ENCODE data around the gene NEO1.

DNA sequence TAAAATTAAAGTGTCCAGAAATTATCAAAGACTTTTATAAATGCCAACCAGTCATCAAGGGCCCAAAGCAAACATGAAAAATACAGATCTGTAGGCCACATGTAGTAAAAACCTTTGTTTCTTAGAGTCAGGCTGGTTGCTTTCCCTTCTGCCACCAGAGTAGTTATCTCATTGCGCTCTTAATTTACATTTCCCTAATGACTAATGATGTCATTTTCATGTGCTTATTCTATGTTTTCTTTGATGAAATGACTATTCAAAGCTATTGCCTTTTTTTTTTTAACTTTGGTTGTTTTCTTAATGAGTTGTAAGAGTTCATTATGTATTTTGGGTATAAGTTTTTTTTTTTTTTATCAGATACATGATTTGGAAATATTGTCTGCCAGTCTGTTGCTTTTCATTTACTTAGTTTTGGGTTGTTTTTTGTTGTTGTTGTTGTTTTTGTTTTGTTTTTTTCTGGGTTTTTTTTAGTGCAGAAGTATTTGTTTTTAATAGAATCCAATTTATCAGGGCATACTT, 175.9 kb downstream of the NEO1 start:
- TF ChIP-seq BACH2 (CRISPR knock-in tag; IDR thresholded peaks at IDR 0.05; ENCODE audit: borderline replicate concordance) (no peak), PPARA (CRISPR knock-in tag; IDR thresholded peaks at IDR 0.05; ENCODE audit: borderline replicate concordance) (no peak), OSR1 (CRISPR knock-in tag; IDR thresholded peaks at IDR 0.05) (no peak), CSDC2 (CRISPR knock-in tag; IDR thresholded peaks at IDR 0.05) (no peak), ZNF565 (CRISPR knock-in tag; conservative IDR thresholded peaks at IDR 0.05; ENCODE audit: low read depth) (no peak), RARB (CRISPR knock-in tag; IDR thresholded peaks at IDR 0.05) (no peak), SNAI2 (CRISPR knock-in tag; IDR thresholded peaks at IDR 0.05) (no peak), ZFP30 (CRISPR knock-in tag; IDR thresholded peaks at IDR 0.05) (no peak)
- TF ChIP-seq, protein P1, sequence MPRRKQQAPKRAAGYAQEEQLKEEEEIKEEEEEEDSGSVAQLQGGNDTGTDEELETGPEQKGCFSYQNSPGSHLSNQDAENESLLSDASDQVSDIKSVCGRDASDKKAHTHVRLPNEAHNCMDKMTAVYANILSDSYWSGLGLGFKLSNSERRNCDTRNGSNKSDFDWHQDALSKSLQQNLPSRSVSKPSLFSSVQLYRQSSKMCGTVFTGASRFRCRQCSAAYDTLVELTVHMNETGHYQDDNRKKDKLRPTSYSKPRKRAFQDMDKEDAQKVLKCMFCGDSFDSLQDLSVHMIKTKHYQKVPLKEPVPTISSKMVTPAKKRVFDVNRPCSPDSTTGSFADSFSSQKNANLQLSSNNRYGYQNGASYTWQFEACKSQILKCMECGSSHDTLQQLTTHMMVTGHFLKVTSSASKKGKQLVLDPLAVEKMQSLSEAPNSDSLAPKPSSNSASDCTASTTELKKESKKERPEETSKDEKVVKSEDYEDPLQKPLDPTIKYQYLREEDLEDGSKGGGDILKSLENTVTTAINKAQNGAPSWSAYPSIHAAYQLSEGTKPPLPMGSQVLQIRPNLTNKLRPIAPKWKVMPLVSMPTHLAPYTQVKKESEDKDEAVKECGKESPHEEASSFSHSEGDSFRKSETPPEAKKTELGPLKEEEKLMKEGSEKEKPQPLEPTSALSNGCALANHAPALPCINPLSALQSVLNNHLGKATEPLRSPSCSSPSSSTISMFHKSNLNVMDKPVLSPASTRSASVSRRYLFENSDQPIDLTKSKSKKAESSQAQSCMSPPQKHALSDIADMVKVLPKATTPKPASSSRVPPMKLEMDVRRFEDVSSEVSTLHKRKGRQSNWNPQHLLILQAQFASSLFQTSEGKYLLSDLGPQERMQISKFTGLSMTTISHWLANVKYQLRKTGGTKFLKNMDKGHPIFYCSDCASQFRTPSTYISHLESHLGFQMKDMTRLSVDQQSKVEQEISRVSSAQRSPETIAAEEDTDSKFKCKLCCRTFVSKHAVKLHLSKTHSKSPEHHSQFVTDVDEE (CRISPR knock-in tag; IDR thresholded peaks at IDR 0.05), result no peak
- TF ChIP-seq, protein P2, sequence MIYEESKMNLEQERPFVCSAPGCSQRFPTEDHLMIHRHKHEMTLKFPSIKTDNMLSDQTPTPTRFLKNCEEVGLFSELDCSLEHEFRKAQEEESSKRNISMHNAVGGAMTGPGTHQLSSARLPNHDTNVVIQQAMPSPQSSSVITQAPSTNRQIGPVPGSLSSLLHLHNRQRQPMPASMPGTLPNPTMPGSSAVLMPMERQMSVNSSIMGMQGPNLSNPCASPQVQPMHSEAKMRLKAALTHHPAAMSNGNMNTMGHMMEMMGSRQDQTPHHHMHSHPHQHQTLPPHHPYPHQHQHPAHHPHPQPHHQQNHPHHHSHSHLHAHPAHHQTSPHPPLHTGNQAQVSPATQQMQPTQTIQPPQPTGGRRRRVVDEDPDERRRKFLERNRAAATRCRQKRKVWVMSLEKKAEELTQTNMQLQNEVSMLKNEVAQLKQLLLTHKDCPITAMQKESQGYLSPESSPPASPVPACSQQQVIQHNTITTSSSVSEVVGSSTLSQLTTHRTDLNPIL (CRISPR knock-in tag; IDR thresholded peaks at IDR 0.05; ENCODE audit: low read depth), result no peak
